Measurements from ENCODE around the gene RASSF9.

The RASSF9 gene

DNA sequence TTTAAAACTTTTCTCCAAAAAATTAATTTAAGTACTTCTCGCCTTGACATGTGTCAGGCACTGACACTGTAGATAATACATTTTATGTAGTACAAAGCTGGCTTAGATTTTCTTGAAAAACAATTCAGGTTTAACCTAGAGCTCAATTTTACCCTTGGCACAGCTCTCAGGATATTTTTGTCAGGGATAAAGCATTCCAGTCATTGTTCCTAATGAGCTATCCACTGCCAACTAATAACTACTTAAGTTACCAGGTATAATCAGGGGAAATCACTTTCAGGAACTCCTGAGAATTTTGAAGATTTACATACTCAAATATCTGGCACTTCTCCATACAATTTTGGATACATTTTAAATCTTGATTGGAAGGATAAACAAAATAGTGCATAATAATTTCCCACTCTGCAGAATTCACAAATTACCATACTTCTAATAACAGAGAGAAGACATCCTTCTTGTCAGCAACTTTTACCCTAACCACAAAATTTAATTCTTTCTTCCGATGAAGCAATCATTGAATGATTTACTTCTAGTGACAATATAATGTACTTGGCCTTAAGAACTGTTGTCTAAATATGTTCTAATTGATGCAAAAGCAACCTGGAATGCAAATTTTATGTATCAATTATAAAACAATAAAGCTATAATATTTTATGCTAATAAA lies 4.8 kb downstream of the RASSF9 start:
- no peak overlapping the region for H3K27ac Mint-ChIP-seq
- no peaks in the 10 kb centered on the region for H3K4me1 Mint-ChIP-seq
- no peaks in the 10 kb centered on the region for H3K36me3 Mint-ChIP-seq
- ATAC-seq (no peak), DNase-seq (ENCODE audit: low spot score in 2 of 2) (no peak)
- peaks cover 11% of the 10 kb centered on the region for H3K9me3 Mint-ChIP-seq
- H3K4me3 Mint-ChIP-seq = no peak overlapping the region

DNA sequence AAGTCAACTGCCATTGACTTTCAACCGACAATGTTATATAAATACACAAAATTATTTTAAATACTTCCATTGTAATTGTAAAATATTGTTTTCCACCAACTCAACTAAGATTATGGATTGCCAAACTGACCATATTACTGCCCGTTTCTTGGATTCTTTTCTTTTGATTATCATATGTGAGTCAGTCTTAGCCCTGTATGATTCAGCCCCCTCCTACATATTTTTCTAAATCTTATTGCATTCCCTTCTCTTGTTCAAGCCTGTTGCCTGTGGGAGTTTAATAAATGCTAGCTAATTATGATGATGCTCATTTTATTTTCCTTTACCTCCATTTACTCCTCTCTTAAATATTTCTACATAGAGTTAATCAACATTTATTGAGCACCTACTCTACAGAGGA lies 6.8 kb downstream of the RASSF9 start:
- Mint-ChIP-seq H3K9me3 (peaks cover 13% of the 10 kb centered on the region), H3K4me1 (no peaks in the 10 kb centered on the region), H3K27ac (no peak overlapping the region), H3K4me3 (no peak overlapping the region), H3K36me3 (no peaks in the 10 kb centered on the region)
- ATAC-seq (no peak), DNase-seq (ENCODE audit: low spot score in 2 of 2) (no peak)

DNA sequence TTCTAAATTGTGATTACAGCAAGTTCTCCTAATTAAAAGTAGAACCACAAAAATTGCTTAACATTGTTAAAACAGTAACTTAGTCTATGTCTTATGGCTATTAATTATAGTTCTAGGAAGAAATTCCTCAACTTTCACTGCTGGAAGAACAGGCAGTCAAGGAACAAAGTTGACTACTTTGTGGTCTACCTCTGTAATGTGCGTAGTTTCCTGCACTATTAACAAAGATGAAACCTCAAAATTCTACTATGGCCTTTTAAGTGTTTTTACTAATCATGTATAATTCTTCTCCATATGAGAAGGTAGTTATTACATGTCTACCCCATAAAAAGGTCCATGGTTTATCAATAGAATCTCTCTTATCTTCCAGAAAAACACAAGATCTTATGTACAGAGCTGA lies 7.6 kb downstream of the RASSF9 start:
- peaks cover 17% of the 10 kb centered on the region for H3K9me3 Mint-ChIP-seq

DNA sequence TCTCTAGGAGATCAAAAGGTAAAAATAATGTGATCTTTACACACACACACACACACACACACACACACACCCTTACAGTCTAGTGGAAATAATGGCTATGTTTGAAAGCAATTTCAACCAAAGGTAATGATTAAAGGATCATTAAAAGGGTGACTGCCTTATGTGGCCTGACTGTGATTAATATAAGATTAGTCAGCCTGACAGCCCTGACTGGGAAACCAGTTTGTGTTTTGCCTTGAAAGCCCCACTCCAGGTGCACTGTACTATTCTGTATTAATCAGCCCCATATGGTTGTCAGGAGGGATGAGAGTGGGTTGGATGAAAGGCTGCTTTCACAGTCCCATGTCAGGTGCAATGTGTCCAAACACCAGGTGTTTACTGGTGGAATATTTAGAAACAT lies 10.5 kb downstream of the RASSF9 start:
- Mint-ChIP-seq H3K36me3 (no peaks in the 10 kb centered on the region), H3K27ac (no peak overlapping the region), H3K9me3 (peaks cover 25% of the 10 kb centered on the region), H3K4me1 (no peaks in the 10 kb centered on the region), H3K4me3 (no peak overlapping the region)
- ATAC-seq = no peak
- DNase-seq (ENCODE audit: low spot score in 2 of 2) = no peak

More for the DNA sequence above, 7.6 kb downstream of the RASSF9 start:
- Mint-ChIP-seq H3K4me3 (no peak overlapping the region), H3K27ac (no peak overlapping the region), H3K4me1 (no peaks in the 10 kb centered on the region), H3K36me3 (no peaks in the 10 kb centered on the region)
- no peak for DNase-seq (ENCODE audit: low spot score in 2 of 2)
- ATAC-seq = no peak

DNA sequence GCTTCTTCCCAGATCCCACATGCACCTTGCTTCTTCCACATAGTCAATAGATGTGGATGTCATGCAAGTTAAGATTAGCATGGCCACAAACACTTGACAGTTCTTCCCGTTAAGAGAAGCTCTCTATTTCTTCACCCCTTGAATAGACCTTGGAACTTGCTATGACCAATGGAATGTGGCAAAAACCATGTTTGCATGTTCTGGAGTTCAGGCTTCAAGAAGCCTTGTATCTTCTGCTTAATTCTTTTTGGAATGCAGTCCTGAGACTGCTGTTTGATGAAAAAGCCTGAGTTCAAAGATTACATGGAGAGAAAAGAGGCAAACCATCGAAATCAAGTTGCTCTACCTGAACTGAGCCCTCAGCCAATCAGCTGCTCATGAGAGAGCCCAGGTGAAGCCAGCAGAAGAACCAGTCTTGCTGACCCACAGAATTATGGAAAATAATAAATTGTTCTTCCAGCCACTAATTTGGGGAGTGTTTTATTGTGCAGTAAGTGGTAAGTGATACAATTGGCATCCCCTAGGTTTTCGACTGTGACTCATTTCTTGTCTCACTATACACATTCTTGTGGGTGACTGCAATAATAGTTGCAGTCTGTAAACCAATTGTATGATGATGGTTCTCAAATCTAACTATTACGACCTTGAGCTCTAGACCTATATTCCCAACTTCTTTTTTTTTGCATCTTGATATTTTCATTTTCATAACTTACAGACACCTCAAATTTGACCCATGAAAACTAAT lies 12.6 kb downstream of the RASSF9 start:
- DNase-seq (ENCODE audit: low spot score in 2 of 2) (no peak), ATAC-seq (no peak)
- H3K9me3 Mint-ChIP-seq = peaks cover 25% of the 10 kb centered on the region
- no peaks in the 10 kb centered on the region for H3K4me1 Mint-ChIP-seq
- H3K36me3 Mint-ChIP-seq = no peaks in the 10 kb centered on the region
- H3K4me3 Mint-ChIP-seq = no peak overlapping the region
- H3K27ac Mint-ChIP-seq = no peak overlapping the region

DNA sequence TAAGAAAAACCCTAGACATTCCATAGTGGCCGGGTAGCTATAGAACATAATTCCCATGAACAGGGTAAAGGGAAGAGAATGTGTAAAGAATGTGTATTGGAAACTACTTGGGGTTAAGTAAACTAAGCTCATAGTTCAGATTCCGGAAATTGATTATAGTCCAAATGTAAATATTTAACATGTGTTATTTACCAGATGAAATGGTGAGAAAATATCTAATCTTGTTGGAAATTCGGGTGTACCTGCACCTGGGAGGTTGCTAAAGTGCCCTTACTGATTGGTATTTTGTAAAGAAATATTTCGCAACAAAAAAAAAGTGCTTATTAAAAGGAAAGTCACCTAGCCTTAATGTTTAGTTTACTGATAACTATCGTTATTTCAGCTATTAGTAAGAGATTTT lies 14.4 kb downstream of the RASSF9 start:
- Mint-ChIP-seq H3K4me1 (no peaks in the 10 kb centered on the region), H3K36me3 (no peaks in the 10 kb centered on the region), H3K27ac (no peak overlapping the region), H3K4me3 (no peak overlapping the region), H3K9me3 (peaks cover 15% of the 10 kb centered on the region)
- DNase-seq (ENCODE audit: low spot score in 2 of 2) (no peak), ATAC-seq (no peak)

DNA sequence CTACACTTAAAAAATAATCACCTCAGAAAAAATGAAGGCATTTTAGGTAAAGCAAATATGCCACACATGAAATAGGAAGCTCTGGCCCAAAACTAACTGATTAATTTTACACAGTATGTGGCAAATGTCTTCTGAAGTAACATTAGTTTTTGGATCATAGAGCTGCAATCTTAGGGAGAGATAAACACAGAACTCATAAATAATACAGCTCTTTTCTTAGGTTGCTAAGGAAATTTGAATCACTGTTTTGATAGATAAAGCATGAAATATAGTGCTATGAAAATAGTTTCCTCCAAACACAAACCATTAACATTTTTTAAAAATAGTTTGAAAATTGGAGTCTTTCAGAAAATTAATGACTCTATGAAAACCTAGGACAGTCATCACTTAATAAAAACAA lies 15.0 kb downstream of the RASSF9 start:
- Mint-ChIP-seq H3K27ac (no peak overlapping the region), H3K36me3 (no peaks in the 10 kb centered on the region), H3K9me3 (peaks cover 14% of the 10 kb centered on the region), H3K4me3 (no peak overlapping the region), H3K4me1 (no peaks in the 10 kb centered on the region)
- ATAC-seq (no peak), DNase-seq (ENCODE audit: low spot score in 2 of 2) (no peak)

DNA sequence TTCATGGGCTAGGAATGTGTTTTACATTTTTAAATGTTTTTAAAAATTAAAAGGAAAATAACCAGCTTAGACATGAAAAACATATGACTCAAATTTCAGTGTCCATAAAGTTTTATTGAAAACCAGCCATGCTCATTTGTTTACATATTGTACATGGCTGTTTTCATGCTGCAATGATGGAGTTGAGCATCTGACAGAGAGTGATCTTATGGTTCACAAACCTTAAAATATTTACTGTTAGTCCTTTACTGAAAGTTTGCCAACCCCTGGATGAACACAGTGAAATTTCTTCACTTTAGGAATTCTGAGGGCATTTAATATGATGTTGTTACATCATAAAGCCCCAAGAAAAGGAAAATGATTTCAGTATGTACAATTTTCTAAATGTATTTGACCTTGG lies 16.1 kb downstream of the RASSF9 start:
- no peak for ATAC-seq
- Mint-ChIP-seq H3K36me3 (no peaks in the 10 kb centered on the region), H3K27ac (no peak overlapping the region), H3K4me3 (no peak overlapping the region), H3K4me1 (no peaks in the 10 kb centered on the region), H3K9me3 (peaks cover 17% of the 10 kb centered on the region)
- DNase-seq (ENCODE audit: low spot score in 2 of 2) = no peak

DNA sequence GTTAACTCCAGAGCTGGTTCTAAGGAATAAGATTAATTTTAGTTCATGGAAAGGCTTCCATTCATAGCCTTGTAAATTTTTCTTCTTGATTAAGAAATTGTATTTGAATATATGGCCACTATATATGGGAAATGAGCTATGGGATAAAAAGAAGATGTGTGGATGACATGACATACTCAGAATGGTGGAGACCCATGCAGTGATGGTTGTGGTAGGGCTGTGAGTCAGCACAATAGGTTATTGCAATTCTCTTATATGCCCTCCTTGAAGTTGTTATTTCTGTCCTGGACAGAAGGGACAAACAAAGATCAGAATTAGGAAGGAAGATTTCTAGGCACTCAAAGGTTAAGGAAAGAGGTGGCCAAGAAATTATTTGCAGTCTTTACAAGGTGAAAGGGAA lies 21.5 kb downstream of the RASSF9 start:
- H3K4me3 Mint-ChIP-seq = no peak overlapping the region
- H3K36me3 Mint-ChIP-seq = no peaks in the 10 kb centered on the region
- no peaks in the 10 kb centered on the region for H3K4me1 Mint-ChIP-seq
- peaks cover 8% of the 10 kb centered on the region for H3K9me3 Mint-ChIP-seq
- H3K27ac Mint-ChIP-seq = no peak overlapping the region
- DNase-seq (ENCODE audit: low spot score in 2 of 2) = no peak
- ATAC-seq = no peak

DNA sequence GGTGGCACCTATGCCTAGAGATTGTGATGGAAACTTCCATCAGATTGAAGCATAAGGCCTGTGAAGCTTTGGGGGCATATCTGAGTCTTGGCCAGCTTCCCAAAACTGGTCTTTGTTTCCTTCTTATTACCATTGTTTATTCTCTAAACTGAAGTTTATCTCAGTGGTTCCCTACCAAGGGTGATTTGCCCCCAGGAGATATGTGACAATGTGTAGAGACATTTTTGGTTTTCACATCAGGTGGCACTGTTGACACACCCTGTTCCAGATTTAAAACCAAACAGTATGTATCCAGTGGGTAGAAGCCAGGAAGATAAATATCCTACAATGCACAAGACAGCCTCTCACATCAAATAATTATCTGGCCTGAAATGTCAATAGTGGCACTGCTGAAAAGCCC lies 22.1 kb downstream of the RASSF9 start:
- H3K27ac Mint-ChIP-seq = no peak overlapping the region

DNA sequence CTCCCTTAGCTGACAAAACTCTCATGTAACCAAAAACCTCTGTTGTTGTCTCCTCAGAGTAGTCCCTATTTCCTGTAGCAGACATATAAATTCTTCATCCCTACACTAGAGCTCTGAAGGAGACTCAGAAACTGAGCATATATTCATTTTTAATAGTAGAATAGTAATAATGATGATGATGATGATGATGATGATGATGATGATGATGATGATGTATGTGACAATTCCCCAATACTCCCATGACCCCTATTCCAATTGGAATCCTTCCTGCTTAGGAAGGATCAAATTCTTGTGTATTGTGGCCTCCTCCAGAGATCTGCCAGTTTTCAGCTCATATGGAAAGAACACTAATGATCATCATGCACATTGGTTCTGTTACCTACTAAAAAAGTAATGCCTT lies 26.7 kb downstream of the RASSF9 start:
- no peaks in the 10 kb centered on the region for H3K4me1 Mint-ChIP-seq
- no peaks in the 10 kb centered on the region for H3K36me3 Mint-ChIP-seq
- no peak overlapping the region for H3K4me3 Mint-ChIP-seq
- no peak for ATAC-seq
- no peak overlapping the region for H3K27ac Mint-ChIP-seq
- DNase-seq (ENCODE audit: low spot score in 2 of 2) = no peak
- H3K9me3 Mint-ChIP-seq = peaks cover 9% of the 10 kb centered on the region

More for the DNA sequence above, 22.1 kb downstream of the RASSF9 start:
- no peaks in the 10 kb centered on the region for H3K36me3 Mint-ChIP-seq
- H3K4me1 Mint-ChIP-seq = no peaks in the 10 kb centered on the region
- ATAC-seq (no peak), DNase-seq (ENCODE audit: low spot score in 2 of 2) (no peak)
- H3K9me3 Mint-ChIP-seq = peaks cover 8% of the 10 kb centered on the region
- H3K4me3 Mint-ChIP-seq = no peak overlapping the region

DNA sequence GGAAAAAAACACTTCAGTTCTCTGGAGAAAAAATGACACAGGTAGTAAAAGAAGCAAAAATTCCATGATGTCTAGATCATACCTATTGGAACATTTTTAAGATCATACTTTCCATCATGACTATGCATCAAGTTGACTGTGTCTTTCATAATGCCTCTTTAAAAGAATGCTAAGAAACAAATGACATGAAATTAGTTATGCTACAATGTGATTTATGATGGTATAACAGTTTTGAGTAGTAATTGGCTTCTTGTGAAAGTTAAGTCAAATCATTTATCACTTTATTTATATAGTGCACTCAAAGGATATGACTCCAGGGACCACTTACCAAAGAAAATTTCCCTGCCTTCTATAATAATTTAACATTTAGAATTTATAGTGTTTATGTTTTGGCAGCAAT lies 28.5 kb downstream of the RASSF9 start:
- H3K9me3 Mint-ChIP-seq = peaks cover 9% of the 10 kb centered on the region
- DNase-seq (ENCODE audit: low spot score in 2 of 2) = no peak
- H3K4me3 Mint-ChIP-seq = no peak overlapping the region
- no peaks in the 10 kb centered on the region for H3K4me1 Mint-ChIP-seq
- ATAC-seq = no peak
- no peak overlapping the region for H3K27ac Mint-ChIP-seq
- no peaks in the 10 kb centered on the region for H3K36me3 Mint-ChIP-seq

DNA sequence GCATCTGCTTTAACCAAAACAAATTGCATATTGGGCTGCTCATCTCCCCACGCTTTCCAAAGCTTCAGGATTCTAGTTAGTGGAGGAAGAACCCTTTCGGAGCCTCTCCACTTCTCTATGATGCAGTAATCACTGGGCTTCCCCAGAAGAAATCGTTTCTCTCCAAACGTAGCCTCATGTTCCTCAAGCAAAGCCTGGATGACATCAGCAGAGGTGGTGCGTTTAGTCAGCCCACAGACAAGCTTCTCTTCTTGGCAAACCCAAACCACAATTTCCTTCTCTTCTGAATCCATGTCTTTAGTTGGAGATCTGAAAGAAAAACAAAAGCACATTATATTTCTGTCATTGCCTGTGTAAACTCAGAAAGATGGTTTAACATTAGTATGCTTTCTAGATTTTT lies 30.6 kb downstream of the RASSF9 start:
- H3K36me3 Mint-ChIP-seq = no peaks in the 10 kb centered on the region
- no peak for ATAC-seq
- no peaks in the 10 kb centered on the region for H3K4me1 Mint-ChIP-seq
- no peak overlapping the region for H3K27ac Mint-ChIP-seq
- no peak for DNase-seq (ENCODE audit: low spot score in 2 of 2)
- H3K4me3 Mint-ChIP-seq = no peak overlapping the region
- peaks cover 11% of the 10 kb centered on the region for H3K9me3 Mint-ChIP-seq

DNA sequence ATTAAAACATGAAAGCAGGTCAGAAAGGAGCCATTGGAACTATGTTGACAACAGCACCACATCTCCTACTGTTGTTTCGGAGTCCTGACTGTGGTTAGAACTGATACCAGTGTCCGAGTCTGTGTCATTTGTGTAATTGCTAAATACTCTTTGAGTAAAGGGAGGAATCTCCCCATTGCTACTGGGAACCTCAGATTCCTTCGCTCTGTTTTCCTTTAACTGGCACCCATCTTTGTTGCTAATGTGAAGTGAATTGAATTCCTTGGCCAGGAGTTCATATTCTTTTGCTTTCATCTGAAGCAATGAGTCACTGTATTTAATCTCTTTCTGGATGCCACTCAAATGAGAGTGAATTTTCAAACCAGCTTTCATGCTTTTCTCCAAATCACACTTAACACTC lies 31.5 kb downstream of the RASSF9 start:
- DNase-seq (ENCODE audit: low spot score in 2 of 2) (no peak), ATAC-seq (no peak)
- Mint-ChIP-seq H3K27ac (no peak overlapping the region), H3K36me3 (no peaks in the 10 kb centered on the region), H3K9me3 (peaks cover 11% of the 10 kb centered on the region), H3K4me3 (no peak overlapping the region), H3K4me1 (no peaks in the 10 kb centered on the region)

DNA sequence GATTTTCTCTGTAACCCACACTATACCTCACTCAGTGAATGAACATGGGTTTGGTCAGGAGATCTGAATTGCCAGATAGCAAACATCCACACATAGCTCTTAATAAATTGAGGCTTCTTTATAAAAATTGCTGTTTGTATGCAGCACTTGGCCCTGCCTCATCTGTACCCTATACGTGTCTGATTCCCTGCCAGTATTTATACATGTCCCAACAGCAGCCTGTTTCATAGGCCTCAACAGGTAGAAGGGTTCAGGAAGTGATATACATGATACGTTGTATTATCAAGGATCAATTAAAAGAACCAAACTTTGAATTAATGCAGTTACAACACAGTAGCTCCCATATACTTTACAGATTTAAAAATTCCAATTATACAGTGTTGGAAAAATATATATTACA lies 32.3 kb downstream of the RASSF9 start:
- Mint-ChIP-seq H3K9me3 (peaks cover 11% of the 10 kb centered on the region), H3K4me1 (no peaks in the 10 kb centered on the region), H3K4me3 (no peak overlapping the region), H3K36me3 (no peaks in the 10 kb centered on the region), H3K27ac (no peak overlapping the region)
- DNase-seq (ENCODE audit: low spot score in 2 of 2) (no peak), ATAC-seq (no peak)

DNA sequence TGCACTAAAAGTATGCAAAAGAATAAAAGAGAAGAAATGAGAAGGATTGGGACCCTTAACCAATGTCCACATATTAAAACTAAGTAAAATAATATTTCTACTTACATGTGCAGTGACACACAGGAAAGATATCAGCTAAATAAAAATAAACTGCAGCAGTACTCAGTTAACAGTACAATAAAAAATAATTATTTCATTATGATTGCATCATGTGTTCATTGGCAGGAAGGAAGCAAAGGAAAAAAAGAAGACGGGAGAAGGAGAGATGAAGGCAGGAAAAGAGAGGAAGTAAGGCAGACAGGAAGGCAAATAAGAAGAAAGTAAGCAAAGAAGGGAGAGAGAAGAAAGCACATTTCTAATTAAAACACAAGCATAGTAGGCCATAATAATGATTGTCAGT lies 33.0 kb downstream of the RASSF9 start:
- H3K27ac Mint-ChIP-seq = no peak overlapping the region
- H3K36me3 Mint-ChIP-seq = no peaks in the 10 kb centered on the region
- DNase-seq (ENCODE audit: low spot score in 2 of 2) (no peak), ATAC-seq (no peak)
- H3K4me1 Mint-ChIP-seq = no peaks in the 10 kb centered on the region
- H3K4me3 Mint-ChIP-seq = no peak overlapping the region
- H3K9me3 Mint-ChIP-seq = peaks cover 11% of the 10 kb centered on the region
